NCI-H1105 (cell line): ENCODE data around the gene FLNC.

Experiments
- DNase-seq: peaks from one replicate; lab custom pipeline; 2025; lab: John Stamatoyannopoulos, UW

FLNC gene

GRCh38 chr7:128830231-128831177 lies at the start of gene FLNC:
Gene FLNC, plus strand, starts transcription at chr7:128830406. Its CDS starts 232 bp downstream, at chr7:128830638.
- peak; percentile 9 for DNase-seq

- no peak for DNase-seq
Measured at GRCh38 chr7:128781126-128781525, 49.1 kb upstream of the FLNC start.

- no peak for DNase-seq
Measured at GRCh38 chr7:128781851-128782250, 48.4 kb upstream of the FLNC start.

GRCh38 chr7:128783143-128783861 lies 46.9 kb upstream of the FLNC start:
- no peak for DNase-seq

- no peak for DNase-seq
Measured at GRCh38 chr7:128785738-128786137, 44.5 kb upstream of the FLNC start.

- DNase-seq = no peak
Measured at GRCh38 chr7:128788446-128789412, 41.5 kb upstream of the FLNC start.

- DNase-seq = no peak
Measured at GRCh38 chr7:128790315-128791041, 39.7 kb upstream of the FLNC start.

GRCh38 chr7:128791121-128791971 lies 38.9 kb upstream of the FLNC start, which contains the start of gene CCDC136:
Gene CCDC136, plus strand, starts transcription at chr7:128791968. Its CDS starts 444 bp downstream, at chr7:128792412.
- peak; percentile 43 for DNase-seq

GRCh38 chr7:128791972-128792327 lies 38.3 kb upstream of the FLNC start:
- no peak for DNase-seq

- DNase-seq = no peak
Measured at GRCh38 chr7:128792471-128793180, 37.6 kb upstream of the FLNC start.

GRCh38 chr7:128793181-128793547 lies 37.0 kb upstream of the FLNC start:
- no peak for DNase-seq

- no peak for DNase-seq
Measured at GRCh38 chr7:128794020-128794419, 36.2 kb upstream of the FLNC start.

- DNase-seq = no peak
Measured at GRCh38 chr7:128794436-128794835, 35.8 kb upstream of the FLNC start.

GRCh38 chr7:128795129-128795528 lies 35.1 kb upstream of the FLNC start:
- no peak for DNase-seq

- no peak for DNase-seq
Measured at GRCh38 chr7:128796327-128796726, 33.9 kb upstream of the FLNC start.

- no peak for DNase-seq
Measured at GRCh38 chr7:128799451-128799850, 30.8 kb upstream of the FLNC start.

GRCh38 chr7:128800567-128800966 lies 29.6 kb upstream of the FLNC start:
- no peak for DNase-seq

GRCh38 chr7:128801003-128801402 lies 29.2 kb upstream of the FLNC start:
- DNase-seq = no peak

GRCh38 chr7:128801667-128802418 lies 28.4 kb upstream of the FLNC start:
- DNase-seq = no peak
